Bone marrow (tissue), 2 donors: ENCODE measurements around the gene YIPF1.
A peak's percentile ranks its signal among the peaks of the same experiment; 100 is the strongest.
"Not testable (repeated sequence)": the region's sequence is repeated elsewhere in the genome, so short reads cannot be mapped to it uniquely, and the experiment has no call there.

Source experiments
- DNase-seq, 2 donors: peaks; one replicate each; lab custom pipeline; 2025; lab: John Stamatoyannopoulos, UW

YIPF1 gene

DNA sequence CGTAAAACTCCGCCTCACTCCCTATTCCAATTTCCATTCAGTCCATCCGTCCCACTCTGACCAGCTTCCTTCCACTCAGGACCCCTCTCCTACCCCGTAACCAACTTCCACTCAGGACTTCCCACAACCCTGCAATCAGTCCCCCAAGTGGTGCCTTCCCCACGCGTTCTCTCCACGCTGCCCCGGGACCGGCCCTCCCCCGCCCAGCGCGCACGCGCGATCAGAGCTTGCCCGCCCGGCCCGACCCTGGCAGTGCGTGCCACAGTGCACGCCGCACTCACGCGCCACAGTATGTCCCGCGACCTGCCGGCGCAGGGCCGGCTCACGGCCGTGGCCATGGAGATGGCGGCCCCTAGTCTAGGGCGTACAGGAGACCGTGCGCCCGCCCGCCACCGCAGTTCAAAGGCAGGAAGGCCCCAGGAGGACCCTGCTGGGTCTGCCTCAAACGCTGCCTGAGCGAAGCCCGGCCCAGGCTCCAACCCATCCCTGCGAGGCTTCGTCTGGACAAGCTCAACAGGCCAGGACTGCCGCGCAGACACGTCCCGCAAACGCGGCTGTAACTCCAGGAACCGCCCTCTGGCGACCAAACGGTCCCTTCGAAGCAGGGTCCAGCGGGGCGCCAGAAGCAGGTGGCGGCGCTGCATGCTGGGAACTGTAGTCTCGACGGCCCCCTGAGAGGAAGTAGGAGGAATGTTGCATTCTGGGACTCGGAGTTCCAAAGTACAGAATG is 51.5 kb downstream of the YIPF1 start, which contains the start of gene NDC1:
Gene NDC1, minus strand, starts transcription at position 373 of the 730 bp plus-strand sequence. Its CDS starts 35 bp downstream, at position 338.
- DNase-seq = peak; percentile 82 to 97

DNA sequence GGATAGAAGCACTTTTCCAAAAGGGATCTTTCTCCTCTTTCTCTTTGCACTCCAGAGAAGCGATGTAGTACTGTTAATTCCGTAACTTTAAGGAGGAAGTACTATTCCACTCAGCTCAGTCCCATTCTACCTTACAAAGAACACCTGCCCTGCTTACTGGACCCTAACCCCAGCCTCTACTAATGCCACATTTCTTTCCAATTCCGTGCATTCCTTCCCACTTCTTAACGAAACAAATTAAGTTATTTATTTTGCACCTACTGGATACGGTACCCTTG is 52.0 kb downstream of the YIPF1 start:
- no peak for DNase-seq

DNA sequence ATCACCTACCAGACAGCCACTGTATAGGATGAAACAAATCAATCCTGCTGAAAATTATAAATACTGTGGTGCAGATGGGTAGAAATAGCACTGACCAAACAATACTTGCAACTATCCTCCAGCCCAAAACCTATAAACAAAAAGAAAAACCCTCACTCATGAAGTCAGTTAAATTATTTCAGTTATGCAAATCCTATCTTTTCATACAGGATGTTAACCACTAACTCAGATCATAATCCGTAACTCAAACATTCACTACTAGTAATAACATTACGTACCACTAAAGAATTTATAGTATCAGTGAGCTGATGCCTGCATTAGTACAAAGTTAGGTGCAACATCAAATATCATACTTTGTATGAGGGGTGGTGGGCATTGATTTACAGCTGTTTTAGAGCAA is 54.1 kb downstream of the YIPF1 start:
- DNase-seq = no peak

DNA sequence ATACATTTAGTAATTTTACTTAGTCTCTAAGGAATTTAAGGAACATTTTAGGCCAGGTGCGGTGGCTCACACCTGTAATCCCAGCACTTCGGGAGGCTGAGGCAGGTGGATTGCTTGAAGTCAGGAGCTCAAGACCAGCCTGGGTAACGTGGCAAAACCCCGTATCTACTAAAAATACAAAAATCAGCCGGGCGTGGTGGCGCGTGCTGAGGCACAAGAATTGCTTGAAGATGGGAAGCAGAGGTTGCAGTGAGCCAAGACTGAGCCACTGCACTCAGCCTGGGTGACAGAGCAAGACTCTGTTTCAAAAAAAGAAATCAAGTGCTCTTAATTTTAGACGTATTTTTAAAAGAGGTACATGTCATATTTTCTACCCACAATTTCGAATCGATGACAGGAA is 54.8 kb downstream of the YIPF1 start:
- DNase-seq = no peak

DNA sequence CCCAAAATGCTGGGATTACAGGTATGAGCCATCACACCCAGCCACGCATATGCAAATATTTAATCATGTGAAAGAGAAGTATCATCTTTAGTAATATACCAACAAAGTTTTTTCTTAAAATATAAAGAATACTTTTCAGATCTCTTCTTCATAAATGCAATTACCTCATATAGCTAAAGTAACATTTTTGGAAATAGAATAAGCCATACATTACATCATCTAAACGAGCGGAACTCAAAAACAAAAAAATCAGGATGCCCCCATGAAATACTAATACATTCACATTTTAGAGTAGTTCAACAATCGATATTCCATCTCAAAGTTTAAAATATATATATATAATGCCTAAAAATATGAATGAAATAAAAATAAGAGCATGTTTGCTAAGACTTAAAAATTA is 56.2 kb downstream of the YIPF1 start:
- no peak for DNase-seq

DNA sequence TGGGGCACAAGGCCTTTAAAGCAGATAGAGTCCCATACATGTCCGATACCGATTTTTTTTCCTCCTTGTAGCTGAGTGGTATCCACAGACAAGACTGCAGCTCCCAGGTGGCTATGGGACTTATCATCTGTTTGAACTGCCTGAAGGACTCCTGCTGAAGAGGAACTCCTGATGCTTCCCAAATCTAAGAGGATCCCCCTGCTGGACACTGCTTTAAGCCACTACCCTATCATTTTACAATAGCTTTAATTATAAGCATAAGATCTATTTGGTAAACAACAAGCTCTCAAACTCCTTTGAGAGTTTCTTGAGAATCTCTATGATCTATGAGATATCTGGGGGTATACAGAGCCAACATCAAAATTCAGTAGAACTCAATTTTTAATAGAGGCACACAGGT is 63.2 kb downstream of the YIPF1 start:
- no peak for DNase-seq

DNA sequence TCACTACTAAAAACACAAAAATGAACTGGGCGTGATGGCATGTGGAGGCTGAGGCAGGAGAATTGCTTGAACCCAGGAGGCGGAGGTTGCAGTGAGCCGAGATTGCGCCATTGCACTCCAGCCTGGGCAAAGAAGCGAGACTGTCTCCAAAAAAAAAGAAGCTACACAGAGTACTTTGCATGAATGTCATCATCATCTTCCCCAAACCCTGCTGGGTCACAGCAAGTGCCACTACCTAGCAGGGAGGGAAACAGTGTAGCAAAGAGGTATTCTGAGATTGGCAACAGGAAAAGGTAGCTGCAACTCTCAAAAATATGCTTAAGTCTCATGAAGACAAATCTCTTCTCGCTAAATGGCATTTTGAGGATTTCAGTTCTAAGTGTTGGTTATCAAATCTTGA is 64.3 kb downstream of the YIPF1 start:
- no peak for DNase-seq

DNA sequence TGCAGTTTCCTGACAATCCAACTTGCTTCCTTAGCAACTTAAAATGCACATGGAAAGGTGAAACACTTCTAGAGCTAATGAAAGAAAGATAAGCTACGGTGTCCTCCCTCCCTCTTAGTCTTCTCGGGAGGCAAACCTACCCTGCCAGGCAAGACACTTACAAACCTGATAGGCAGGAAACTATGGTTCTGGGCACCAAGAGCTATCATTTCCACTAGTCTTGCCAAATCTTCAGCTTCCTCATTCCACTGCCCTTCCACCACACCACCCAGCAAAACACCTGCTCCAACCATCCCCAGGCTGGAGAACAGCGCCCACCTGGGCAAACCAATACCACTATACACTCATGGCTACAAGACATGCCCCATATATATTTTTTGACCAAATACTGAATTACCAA is 66.7 kb downstream of the YIPF1 start:
- DNase-seq = no peak

DNA sequence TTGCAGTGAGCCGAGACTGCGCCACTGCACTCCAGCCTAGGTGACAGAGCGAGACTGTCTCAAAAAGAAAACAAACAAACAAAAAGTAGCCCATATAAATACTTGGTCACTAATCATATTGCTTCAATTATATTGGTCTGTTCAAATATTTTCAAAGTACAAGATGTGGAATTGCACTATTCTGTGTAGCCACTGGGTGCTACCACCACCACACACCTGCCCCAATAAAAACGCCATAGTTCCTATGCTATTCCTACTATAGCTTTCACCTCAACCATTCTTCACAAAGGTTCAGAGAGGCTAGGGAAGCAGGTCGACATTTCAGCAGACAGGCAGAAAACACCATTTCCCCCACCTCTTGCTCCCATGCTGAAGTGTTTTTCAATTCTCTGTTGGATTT is 68.2 kb downstream of the YIPF1 start:
- no peak for DNase-seq

DNA sequence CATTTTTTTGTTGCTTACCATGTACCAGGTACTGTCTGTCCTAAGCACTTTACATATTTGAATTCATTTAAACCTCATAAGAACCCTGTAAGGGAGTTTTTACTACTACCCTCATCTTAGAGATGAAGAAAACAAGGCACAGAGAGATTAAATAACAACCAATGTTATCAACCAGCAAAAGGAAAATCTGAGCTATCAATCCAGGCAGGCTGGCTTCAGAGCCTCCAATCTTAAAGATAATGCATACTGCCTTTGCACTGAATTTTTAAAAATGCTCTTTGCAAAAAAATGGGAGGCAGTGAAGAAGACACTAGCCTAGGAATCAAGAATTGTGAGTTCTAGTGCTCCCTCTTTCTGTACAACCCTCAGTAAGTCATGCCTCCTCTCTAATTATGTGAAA is 70.2 kb downstream of the YIPF1 start:
- DNase-seq = no peak

DNA sequence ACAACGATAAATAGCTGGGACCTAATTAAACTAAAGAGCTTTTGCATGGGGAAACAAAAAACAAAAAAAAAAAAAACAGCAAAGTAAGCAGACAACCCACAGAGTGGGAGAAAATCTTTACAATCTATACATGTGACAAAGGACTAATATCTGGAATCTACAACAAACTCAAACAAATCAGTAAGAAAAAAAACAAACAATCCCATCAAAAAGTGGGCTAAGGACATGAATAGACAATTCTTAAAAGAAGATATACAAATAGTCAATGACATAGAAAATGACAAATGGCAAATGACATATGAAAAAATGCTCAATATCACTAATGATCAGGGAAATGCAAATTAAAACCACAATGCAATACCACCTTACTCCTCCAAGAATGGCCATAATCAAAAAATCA is 73.0 kb downstream of the YIPF1 start:
- not testable (repeated sequence) for DNase-seq

DNA sequence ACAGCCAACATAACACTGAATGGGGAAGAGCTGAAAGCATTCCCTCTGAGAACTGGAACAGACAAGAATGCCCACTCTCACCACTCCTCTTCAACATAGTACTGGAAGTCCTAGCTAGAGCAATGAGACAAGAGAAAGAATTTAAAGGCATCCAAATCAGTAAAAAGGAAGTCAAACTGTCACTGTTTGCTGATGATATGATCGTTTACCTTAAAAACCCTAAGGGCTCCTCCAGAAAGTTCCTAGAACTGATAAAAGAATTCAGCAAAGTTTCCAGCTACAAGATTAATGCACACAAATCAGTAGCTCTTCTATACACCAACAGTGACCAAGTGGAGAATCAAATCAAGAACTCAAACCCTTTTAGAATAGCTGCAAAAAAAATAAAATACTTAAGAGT is 74.1 kb downstream of the YIPF1 start:
- DNase-seq = not testable (repeated sequence)

DNA sequence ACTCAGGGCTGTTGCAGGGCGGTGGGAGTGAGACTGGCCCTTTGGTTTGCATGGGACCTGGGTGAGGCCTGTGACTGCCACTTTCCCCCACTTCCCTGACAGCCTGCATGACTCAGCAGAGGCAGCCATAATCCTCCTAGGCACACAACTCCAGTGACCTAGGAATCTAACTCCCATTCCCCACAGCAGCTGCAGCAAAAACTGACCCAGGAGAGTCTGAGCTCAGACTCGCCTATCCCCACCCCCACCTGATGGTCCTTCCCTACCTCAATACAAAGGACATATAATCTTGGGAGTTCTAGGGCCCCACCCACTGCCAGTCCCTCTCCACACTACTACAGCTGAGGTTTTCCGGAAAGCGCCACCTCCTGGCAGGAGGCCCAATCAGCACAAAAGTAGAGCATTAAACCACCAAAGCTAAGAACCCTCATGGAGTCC is 78.2 kb downstream of the YIPF1 start:
- no peak for DNase-seq

DNA sequence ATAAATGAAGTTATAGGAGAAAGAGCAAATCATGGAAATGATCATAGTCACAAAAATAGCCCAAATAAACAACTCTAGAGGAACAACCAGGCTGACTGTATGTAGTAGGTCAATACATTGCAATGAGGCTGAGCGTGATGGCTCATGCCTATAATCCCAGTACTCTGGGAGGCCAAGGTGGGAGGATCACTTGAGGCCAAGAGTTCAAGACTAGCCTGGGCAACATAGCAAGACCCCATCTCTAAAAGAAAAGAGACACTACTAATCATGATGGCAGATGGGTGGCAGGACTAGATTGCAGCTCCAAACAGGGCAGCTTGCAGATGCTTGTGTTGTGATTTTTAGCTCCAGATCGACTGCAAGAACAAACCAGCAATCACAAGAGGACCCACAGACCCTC is 79.1 kb downstream of the YIPF1 start:
- no peak for DNase-seq

DNA sequence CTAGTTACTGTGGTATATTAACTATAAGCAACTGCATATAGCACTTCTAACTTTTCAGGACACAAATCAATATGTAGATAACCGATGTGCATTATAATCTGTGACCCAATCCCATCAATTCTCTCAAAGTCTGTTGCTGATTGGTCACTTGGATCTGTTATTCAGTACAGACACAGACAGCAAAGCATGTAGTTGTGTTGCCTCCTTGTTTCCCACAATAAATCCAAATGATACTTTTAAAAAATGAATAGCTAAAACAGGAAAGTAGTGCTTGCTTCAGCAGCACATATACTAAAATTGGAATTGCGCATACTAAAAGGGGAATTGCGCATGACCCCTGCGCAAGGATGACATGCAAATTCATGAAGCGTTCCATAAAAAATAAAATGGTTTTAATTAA is 79.6 kb downstream of the YIPF1 start:
- no peak for DNase-seq

DNA sequence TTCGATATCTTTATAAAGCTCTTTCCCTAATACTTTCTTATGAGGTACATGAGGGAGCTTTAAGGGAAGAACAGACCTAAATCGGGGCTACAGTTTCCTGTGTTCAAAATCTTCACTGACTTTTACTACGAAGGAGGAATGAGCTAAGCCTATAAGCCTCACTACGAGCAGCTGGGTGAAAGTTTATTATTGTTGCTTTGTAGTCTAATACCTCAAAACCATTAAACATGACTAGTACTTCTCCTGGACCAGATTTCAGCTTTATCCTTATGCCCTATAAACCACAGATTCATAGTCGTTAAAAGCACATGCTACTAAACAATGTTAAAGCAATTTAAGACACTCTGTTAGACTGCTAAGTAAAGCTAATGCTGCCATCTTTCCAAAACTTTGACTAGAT is 81.7 kb downstream of the YIPF1 start:
- DNase-seq = no peak

DNA sequence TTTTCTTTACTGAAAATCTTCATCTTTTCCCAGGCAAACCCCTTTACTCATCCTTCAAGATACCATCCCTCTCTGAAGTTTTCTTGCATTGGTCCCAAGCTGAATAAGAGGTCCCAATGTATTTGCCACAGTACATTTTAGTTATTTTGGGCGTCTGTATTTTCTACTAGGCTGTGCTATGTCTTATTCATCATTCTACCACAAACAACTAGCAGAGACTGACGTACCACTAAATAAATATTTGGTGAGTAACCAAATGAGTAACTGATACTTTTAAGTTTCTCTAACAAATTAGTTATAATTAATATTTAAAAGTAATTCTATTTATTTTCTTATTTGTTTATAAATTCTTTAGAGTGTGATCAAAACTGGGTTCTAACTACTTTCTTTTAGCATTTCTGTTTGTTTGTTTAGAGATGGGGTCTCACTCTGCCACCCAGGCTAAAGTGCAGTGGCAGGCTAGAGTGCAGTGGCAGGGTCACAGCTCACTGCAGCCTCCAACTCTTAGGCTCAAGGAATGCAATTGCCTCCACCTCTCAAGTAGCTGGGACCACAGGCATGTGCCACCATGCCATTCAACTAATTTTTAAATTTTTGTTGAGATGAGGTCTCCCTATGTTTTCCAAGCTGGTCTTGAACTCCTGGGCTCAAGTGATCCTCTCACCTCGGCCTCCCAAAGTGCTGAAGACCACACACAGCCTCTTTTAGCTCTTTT is 84.6 kb downstream of the YIPF1 start:
- no peak for DNase-seq

DNA sequence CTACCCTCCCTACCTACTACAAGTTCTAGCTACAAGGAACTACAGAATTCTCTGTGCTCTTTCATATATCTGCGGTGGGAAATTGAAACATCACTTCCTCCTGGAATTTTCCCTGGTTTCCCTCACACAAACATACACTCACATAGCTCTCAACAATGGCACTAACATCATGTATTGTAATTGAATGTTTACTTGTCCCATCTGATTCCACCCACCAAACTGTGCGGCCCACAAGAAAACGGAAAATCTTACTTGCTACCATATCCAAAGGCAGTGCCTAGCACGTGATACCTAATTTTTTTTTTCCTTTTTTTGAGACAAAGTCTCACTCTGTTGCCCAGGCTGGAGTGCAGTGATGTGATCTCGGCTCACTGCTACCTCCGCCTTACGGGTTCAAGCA is 85.4 kb downstream of the YIPF1 start:
- no peak for DNase-seq
